MM.1S (cell line): ENCODE data around the gene LDLRAD4.

Experiments used
- EZH2phosphoT487 ChIP-seq: fragments of 300-600 bp; sonication (generic); IDR thresholded peaks from 2 replicates; pipeline ENCODE4 v1.6.1; 2018; ENCODE audit warnings: antibody characterized with exemption, low read length
- TF ChIP-seq, protein P1 (sequence below): fragments of 300-600 bp; sonication (generic); IDR thresholded peaks from 2 replicates; pipeline ENCODE4 v1.5.1; 2016; ENCODE audit warnings: antibody characterized with exemption, low read length, mixed read lengths

DNA sequence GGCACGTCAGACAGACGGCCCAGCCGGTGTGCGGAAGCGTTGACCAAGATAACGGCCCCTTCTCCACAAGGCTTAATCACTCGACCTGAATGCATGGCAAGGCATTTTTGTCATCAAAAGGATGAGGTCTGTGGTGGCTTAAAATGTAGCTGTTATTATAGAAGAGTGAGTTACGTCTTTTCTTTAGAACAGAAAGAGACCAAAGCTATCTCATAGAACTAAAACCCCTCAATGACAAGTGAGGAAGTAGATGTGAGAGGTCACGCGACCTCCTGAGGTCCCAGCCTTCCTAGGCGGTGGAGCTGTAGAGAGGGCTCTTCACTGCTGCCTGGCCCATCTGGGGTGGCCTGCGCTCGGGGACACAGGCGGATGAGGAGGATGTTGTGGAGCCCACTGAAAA, 75.7 kb downstream of the LDLRAD4 start:
- TF ChIP-seq, protein P1, sequence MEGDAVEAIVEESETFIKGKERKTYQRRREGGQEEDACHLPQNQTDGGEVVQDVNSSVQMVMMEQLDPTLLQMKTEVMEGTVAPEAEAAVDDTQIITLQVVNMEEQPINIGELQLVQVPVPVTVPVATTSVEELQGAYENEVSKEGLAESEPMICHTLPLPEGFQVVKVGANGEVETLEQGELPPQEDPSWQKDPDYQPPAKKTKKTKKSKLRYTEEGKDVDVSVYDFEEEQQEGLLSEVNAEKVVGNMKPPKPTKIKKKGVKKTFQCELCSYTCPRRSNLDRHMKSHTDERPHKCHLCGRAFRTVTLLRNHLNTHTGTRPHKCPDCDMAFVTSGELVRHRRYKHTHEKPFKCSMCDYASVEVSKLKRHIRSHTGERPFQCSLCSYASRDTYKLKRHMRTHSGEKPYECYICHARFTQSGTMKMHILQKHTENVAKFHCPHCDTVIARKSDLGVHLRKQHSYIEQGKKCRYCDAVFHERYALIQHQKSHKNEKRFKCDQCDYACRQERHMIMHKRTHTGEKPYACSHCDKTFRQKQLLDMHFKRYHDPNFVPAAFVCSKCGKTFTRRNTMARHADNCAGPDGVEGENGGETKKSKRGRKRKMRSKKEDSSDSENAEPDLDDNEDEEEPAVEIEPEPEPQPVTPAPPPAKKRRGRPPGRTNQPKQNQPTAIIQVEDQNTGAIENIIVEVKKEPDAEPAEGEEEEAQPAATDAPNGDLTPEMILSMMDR, result no peak
- no peak for TF ChIP-seq EZH2phosphoT487
